Measurements from ENCODE around the gene CDK19. TPM values are rescaled to one million over a fixed set of nuclear protein-coding genes. Genes with fewer than 3 reads are reported as not detected.

The CDK19 gene
- total RNA-seq, 2 experiments from 2014 or later: 25.3 to 30.0 TPM

DNA sequence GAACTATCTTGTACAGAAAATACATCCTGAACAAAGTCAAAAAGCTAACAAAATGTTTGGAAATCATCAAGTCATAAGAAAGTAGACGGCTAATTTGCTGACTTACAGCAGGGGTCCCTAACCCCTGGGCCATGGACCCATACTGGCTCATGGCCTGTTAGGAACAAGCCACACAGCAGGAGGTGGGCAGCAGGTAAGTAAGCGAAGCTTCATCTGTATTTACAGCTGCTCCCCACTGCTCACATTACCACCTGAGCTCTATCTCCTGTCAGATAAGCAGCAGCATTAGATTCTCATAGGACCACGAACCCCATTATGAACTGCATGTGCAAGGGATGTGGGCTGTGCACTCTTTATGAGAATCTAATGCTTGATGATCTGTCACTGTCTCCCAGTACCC, 115.5 kb downstream of the CDK19 start:
- POLR2A ChIA-PET: interaction anchor here (0.6 kb wide), 1 partner anchor 115 kb away, joined by 4 read pairs; the partner anchor contains the start of gene CDK19
- no peaks in the 10 kb centered on the region for H3K27me3 Mint-ChIP-seq
- H3K36me3 Mint-ChIP-seq: peaks cover 19% of the 10 kb centered on the region
- DNase-seq (no peak), ATAC-seq (ENCODE audit: low read depth) (no peak)
- H3K27ac Mint-ChIP-seq: no peak overlapping the region
- no peak overlapping the region for H3K4me3 Mint-ChIP-seq
- H3K9me3 Mint-ChIP-seq: peaks cover 1% of the 10 kb centered on the region
- no peaks in the 10 kb centered on the region for H3K4me1 Mint-ChIP-seq

DNA sequence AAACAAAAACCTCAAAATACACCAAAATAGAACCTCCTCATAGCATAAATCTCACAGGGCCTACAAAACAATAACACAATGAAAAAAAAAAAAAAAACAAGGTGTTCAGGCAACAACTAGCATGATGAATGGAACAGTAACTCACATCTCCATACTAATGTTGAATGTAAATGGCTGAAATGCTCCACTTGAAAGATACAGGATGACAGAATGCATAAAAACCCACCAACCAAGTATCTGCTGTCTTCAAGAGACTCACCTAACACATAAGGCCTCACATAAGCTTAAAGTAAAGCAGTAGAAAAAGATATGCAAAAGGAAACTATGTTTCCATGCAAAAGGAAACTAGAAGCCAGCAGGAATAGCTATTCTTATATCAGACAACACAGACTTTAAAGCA, 121.3 kb downstream of the CDK19 start:
- Mint-ChIP-seq H3K27ac (no peak overlapping the region), H3K4me1 (peaks cover 9% of the 10 kb centered on the region), H3K36me3 (peaks cover 34% of the 10 kb centered on the region), H3K4me3 (no peak overlapping the region), H3K27me3 (no peaks in the 10 kb centered on the region), H3K9me3 (peaks cover 9% of the 10 kb centered on the region)
- DNase-seq (no peak), ATAC-seq (ENCODE audit: low read depth) (no peak)
- POLR2A ChIA-PET: interaction anchor here (1.2 kb wide), 1 partner anchor 183 kb away, joined by 3 read pairs; no protein-coding TSS in a partner anchor

DNA sequence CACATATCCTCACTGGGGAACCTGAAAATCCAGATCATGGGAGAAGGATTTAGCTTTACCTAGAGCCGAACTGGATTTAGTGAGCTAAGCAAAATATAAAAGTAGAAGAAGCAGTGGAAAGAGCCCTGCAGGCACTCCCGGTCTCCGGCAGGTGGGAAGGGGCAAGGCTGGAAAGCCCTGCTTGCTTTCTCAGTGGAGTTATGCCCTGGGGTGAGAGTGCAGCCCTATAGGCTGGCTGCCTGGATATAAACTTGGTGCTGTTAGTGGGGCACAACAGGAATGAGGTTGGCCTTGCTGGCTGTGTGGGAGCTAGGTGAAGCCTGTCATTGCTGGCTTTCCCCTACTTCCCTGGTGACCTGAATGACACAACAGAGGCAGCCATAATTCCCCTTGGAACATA, 122.0 kb downstream of the CDK19 start:
- ATAC-seq (ENCODE audit: low read depth) (no peak), DNase-seq (no peak)
- POLR2A ChIA-PET: interaction anchor here (1.2 kb wide), 1 partner anchor 184 kb away, joined by 3 read pairs; no protein-coding TSS in a partner anchor
- Mint-ChIP-seq H3K4me3 (no peak overlapping the region), H3K4me1 (peaks cover 16% of the 10 kb centered on the region), H3K36me3 (peaks cover 31% of the 10 kb centered on the region), H3K27me3 (no peaks in the 10 kb centered on the region), H3K9me3 (peaks cover 9% of the 10 kb centered on the region), H3K27ac (no peak overlapping the region)

DNA sequence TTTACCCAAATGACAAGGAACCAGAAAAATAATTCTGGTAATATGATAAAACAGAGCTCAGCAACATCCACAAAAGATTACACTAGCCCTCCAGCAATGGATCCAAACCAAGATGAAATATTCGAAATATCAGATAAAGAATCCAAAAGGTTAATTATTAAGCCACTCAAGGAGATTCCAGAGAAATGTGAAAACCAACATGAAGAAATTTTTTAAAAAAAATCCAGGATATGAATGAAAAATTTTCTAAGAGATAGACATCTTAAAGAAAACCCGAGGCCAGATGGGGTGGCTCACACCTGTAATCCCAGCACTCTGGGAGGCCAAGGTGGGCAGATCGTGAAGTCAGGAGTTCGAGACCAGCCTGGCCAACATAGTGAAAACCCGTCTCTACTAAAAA, 124.4 kb downstream of the CDK19 start:
- POLR2A ChIA-PET: interaction anchor here (0.5 to 0.6 kb wide), 2 partner anchors 208 to 325 kb away, joined by 3 to 5 read pairs; no protein-coding TSS in a partner anchor

DNA sequence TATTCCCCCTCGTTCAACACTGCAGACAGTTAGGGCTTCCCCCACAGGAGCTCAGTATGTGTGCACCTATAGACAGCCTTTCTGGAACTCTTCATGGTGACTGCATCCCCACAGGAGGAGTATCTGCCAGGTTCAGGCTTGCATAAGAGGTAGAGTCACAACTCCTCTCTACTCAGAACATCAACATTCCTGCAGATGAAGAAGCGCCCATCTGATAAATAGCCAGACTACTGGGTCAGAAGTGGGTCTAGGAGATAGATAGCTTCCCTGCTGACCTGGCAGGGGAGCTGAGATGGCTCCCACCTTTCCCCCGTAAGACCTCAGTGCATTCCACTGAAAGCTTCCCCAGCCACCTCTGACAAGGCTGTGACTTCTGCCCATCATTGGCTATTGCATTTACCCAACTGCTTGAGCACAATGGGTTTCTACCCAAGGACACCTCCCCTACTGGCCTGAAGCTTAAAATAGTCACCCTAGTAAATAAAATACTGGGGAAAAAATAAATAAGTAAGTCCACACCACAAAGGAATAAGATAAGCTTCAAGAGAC, 125.1 kb downstream of the CDK19 start:
- Mint-ChIP-seq H3K27me3 (no peaks in the 10 kb centered on the region), H3K36me3 (peaks cover 15% of the 10 kb centered on the region), H3K9me3 (peaks cover 8% of the 10 kb centered on the region), H3K27ac (no peak overlapping the region), H3K4me3 (no peak overlapping the region), H3K4me1 (peaks cover 24% of the 10 kb centered on the region)
- no peak for ATAC-seq (ENCODE audit: low read depth)
- POLR2A ChIA-PET: interaction anchor here (0.5 to 4.2 kb wide), 3 partner anchors 125 to 326 kb away, joined by 3 to 22 read pairs (median 7); partner anchors contain the start of genes AMD1 and CDK19
- no peak for DNase-seq

More for the DNA sequence above, 124.4 kb downstream of the CDK19 start:
- H3K9me3 Mint-ChIP-seq: peaks cover 9% of the 10 kb centered on the region
- H3K27ac Mint-ChIP-seq: no peak overlapping the region
- no peak overlapping the region for H3K4me3 Mint-ChIP-seq
- H3K4me1 Mint-ChIP-seq: peaks cover 24% of the 10 kb centered on the region
- ATAC-seq (ENCODE audit: low read depth) (no peak), DNase-seq (no peak)
- H3K27me3 Mint-ChIP-seq: no peaks in the 10 kb centered on the region
- H3K36me3 Mint-ChIP-seq: peaks cover 16% of the 10 kb centered on the region

DNA sequence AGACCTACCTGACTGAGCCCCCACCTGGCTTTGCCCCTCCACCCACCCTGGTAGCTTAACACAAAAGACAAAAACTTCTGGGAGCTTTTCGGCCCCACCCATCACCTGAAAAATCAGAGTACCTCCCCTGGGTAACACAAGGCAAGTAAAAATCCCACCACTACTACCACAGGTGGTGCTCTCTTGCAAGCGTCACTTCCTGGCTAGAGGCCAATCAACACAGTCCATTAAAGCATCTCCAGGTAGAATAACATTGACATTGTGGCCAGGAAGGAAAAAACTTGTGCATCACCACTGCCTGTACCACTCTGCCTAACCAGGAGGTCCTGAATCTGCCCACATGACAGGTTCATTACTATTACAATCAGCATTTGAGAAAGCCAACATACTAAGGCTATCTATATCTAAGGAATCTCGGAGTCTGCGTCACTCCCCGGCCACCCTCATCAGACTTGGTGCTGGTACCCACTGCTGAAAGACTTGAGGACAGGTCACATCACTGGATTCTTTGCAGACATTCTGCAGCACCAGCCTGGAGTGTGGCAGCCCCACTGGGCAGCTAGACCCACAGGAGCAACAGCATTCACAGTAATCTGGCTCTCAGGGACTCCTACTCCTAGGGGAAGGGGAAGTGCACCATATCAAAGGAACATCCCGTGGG, 125.9 kb downstream of the CDK19 start:
- Mint-ChIP-seq H3K9me3 (peaks cover 6% of the 10 kb centered on the region), H3K36me3 (peaks cover 13% of the 10 kb centered on the region), H3K27ac (peak overlapping the region; percentile 23), H3K27me3 (no peaks in the 10 kb centered on the region), H3K4me1 (peaks cover 24% of the 10 kb centered on the region), H3K4me3 (no peak overlapping the region)
- POLR2A ChIA-PET: interaction anchor here (0.6 to 4.2 kb wide), 3 partner anchors 126 to 209 kb away, joined by 3 to 22 read pairs (median 7); partner anchors contain the start of genes AMD1 and CDK19
- ATAC-seq (ENCODE audit: low read depth) (peak; percentile 66), DNase-seq (no peak)

DNA sequence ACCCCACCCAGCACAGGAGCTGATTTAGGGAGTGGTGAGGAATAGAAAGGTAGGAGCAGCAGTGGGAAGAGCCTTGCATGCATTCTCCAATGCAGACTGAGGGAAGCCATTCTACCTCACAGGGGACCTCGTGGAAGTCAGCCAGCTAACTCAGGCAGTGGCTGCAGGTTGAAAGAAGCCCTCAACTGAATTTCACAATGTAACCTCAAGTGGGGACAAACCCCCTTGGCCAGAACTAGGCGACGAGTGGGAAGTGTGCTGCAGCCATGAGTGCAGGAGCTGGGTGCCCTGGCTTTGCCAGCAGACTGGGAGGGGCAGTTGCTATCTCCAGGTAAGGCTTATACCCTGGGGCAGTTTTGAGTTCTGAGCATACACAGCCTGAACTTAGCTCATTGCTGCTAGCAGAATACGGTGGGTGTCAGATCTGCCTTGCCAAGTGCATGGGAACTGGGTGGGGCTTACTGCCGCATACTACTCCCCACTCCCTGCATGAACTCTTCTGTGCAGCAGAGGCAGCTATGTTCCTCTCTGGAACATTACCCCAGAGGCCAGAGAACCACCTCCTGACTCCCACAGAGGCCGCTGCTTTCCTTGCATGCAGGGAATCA, 126.5 kb downstream of the CDK19 start:
- peak; percentile 32 for DNase-seq
- no peaks in the 10 kb centered on the region for H3K9me3 Mint-ChIP-seq
- peak overlapping the region; percentile 61 for H3K27ac Mint-ChIP-seq
- H3K4me3 Mint-ChIP-seq: no peak overlapping the region
- ATAC-seq (ENCODE audit: low read depth): peak; percentile 50
- H3K27me3 Mint-ChIP-seq: no peaks in the 10 kb centered on the region
- peaks cover 8% of the 10 kb centered on the region for H3K36me3 Mint-ChIP-seq
- POLR2A ChIA-PET: interaction anchor here (0.6 to 4.2 kb wide), 3 partner anchors 126 to 209 kb away, joined by 3 to 22 read pairs (median 7); partner anchors contain the start of genes AMD1 and CDK19
- peaks cover 24% of the 10 kb centered on the region for H3K4me1 Mint-ChIP-seq

DNA sequence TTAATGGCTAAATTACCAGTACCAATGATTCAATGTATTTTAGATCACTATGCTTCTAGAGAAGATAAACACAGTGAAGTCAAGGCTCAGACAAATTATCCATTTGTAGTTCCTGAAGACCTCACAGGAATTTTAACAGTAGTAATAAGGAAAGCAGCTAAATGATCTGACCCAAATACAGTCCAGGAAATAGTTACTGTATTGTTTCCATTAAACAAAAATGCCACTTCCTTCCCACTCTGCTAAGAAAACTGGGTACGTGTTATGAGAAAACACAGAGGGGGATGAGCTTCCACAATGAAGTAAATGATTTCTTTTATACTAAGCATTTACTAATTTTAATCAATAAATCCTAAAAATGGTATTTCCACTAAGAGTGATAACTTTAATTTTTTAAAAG, 127.9 kb downstream of the CDK19 start:
- Mint-ChIP-seq H3K27me3 (no peaks in the 10 kb centered on the region), H3K4me3 (peak overlapping the region; percentile 25), H3K27ac (peak overlapping the region; percentile 30), H3K9me3 (no peaks in the 10 kb centered on the region), H3K36me3 (peaks cover 4% of the 10 kb centered on the region), H3K4me1 (peaks cover 24% of the 10 kb centered on the region)
- POLR2A ChIA-PET: interaction anchor here (0.7 to 4.2 kb wide), 4 partner anchors 127 to 271 kb away, joined by 3 to 22 read pairs (median 7); partner anchors contain the start of genes AMD1 and GTF3C6
- no peak for ATAC-seq (ENCODE audit: low read depth)
- DNase-seq: no peak

DNA sequence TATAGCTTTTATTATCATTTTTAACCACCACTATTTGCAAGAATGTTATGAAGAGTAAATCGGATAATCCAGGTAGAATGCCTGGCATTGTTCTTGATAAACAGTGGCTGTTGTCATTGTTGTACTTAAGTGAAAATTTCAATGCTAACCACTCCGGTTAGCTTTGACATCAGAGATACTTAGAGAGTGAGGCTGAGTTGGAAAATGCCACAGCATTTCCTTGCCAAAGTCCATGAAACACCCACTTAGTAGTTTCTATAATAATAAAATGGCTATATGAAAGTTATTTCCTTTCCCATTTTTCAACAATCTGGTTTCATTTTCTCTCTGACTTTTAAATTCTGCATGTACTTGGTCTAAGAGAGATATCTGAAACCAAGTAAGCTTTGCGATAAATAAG, 132.0 kb downstream of the CDK19 start:
- DNase-seq: no peak
- Mint-ChIP-seq H3K27ac (no peak overlapping the region), H3K4me1 (peaks cover 12% of the 10 kb centered on the region), H3K36me3 (peaks cover 1% of the 10 kb centered on the region), H3K27me3 (no peaks in the 10 kb centered on the region), H3K4me3 (no peak overlapping the region), H3K9me3 (no peaks in the 10 kb centered on the region)
- POLR2A ChIA-PET: interaction anchor here (0.6 to 4.5 kb wide), 4 partner anchors 93 to 264 kb away, joined by 3 to 23 read pairs (median 4); partner anchors contain the start of gene CDK19
- ATAC-seq (ENCODE audit: low read depth): no peak

DNA sequence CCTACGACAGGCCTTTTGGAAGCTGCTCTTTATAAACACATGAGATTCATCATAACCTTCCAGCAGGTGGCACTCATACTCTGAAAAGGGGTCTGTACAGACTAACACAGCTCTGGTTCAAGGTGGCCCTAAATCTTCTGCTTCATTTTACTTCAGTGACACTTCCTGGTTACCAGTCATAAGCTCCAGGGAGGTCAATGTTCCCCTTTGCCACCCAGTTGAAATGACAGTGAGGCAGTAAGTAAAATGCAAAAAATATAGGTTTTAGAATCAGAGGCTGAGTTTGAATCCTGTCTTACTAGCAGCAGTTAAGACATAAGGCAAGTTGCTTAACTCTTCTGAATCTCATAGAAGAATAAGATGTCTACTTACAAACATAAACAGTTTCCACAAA, 132.8 kb downstream of the CDK19 start:
- no peak overlapping the region for H3K4me3 Mint-ChIP-seq
- peaks cover 1% of the 10 kb centered on the region for H3K36me3 Mint-ChIP-seq
- peak overlapping the region; percentile 27 for H3K27ac Mint-ChIP-seq
- peak; percentile 99 for ATAC-seq (ENCODE audit: low read depth)
- POLR2A ChIA-PET: interaction anchor here (1.1 to 4.5 kb wide), 5 partner anchors 133 to 276 kb away, joined by 4 to 23 read pairs (median 8); partner anchors contain the start of genes AMD1, CDK19 and GTF3C6
- no peaks in the 10 kb centered on the region for H3K27me3 Mint-ChIP-seq
- no peak for DNase-seq
- H3K9me3 Mint-ChIP-seq: no peaks in the 10 kb centered on the region
- H3K4me1 Mint-ChIP-seq: peaks cover 9% of the 10 kb centered on the region

DNA sequence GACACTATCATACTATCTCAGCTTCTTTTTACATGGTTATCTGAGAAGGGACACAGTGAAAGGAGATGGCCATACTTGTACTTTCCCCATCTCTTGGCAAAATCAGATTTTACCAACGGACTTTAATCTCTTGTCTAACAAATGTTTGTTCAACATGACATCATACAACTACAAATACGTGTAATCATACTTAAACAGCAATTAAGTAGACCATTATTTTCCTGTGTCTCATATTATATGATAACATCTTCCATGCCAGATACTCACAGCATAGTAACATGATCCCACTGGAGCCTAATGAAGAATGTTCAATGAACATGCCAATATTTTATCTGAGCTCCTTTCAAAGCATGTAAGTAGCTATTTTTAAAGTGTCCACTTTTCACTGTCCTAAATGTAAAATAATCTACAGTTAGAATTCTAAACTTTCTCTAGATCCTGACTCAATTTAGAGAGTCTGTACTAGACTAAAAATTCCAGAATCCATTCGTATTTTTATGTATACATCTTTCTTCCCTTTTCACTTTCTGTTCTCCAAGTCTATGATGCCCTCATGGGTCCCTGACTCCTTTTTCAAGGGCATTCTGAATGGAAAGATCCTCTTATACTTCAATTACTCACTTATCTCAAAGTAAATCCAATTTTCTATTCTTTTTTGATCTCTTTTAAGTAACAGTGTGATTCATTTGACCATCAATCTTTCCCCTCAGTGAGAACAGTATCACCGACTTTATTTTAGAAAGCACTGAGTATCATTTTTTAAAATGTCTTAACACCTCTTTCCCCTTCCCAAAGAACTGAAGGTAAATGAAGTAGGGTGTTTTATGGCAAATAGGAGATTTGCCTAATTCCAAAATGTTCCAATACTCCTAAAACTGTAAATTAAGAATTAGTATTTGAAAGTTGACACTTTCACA, 133.5 kb downstream of the CDK19 start:
- ATAC-seq (ENCODE audit: low read depth) (no peak), DNase-seq (no peak)
- Mint-ChIP-seq H3K36me3 (peaks cover 1% of the 10 kb centered on the region), H3K27me3 (no peaks in the 10 kb centered on the region), H3K9me3 (no peaks in the 10 kb centered on the region), H3K27ac (peak overlapping the region; percentile 2), H3K4me3 (no peak overlapping the region), H3K4me1 (peaks cover 4% of the 10 kb centered on the region)
- POLR2A ChIA-PET: interaction anchor here (1.1 to 4.5 kb wide), 5 partner anchors 134 to 276 kb away, joined by 4 to 23 read pairs (median 8); partner anchors contain the start of genes AMD1, CDK19 and GTF3C6

DNA sequence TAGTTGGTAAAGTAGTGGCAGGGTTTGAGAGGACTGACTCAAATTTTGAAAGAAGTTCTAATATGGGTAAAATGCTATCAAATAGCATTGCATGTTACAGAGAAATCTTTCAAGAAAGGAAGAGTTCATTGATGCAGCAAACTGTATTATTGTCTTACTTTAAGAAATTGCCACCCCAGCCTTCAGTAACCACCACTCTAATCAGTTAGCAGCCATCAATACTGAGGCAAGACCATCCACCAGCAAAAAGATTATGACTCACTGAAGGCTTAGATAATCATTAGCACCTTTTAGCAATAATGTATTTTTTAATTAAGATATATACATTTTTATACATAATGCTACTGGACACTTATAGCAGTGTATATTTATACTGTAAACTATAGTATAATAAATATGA, 138.9 kb downstream of the CDK19 start:
- H3K36me3 Mint-ChIP-seq: peaks cover 8% of the 10 kb centered on the region
- no peak for ATAC-seq (ENCODE audit: low read depth)
- H3K4me3 Mint-ChIP-seq: no peak overlapping the region
- H3K9me3 Mint-ChIP-seq: no peaks in the 10 kb centered on the region
- DNase-seq: no peak
- H3K4me1 Mint-ChIP-seq: no peaks in the 10 kb centered on the region
- POLR2A ChIA-PET: no interaction called here
- H3K27me3 Mint-ChIP-seq: no peaks in the 10 kb centered on the region
- no peak overlapping the region for H3K27ac Mint-ChIP-seq

Data from activated naive CD8-positive, alpha-beta T cell treated with anti-CD3 and anti-CD28 coated beads, Interleukin-2, amount 10 ng/mL, durations not matched to agents 7 days and 5 days (primary cell).